Kidney glomerular epithelial cell (primary cell): Measurements from ENCODE around the gene PCYT2.

Source experiments
- DNase-seq: peaks from one replicate; lab custom pipeline; 2025; lab: John Stamatoyannopoulos, UW

Gene PCYT2

DNA sequence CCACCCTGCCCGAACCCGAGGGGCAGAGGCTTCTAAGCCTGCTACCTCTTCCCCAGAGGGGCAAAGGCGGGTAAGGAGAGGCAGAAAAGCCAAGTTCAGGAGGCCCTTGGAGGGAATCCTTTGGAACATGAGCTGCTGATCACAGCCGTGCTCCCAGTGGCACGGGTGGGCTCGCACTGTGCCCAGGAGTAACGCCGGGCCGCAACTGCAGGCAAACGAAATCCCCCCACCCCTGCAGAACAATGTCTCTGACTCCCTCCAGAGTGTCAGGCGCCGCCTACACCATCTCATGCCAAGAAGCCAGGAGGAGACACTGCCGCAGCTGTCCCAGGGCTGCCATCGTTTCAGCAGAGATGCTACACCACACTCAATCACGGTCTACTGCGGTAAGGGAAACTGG is 59.8 kb downstream of the PCYT2 start:
- no peak for DNase-seq
